IMR-90 (cell line): ENCODE measurements around the gene POLR3G.

Experiments used
- CEBPB ChIP-seq: IDR thresholded peaks from 2 replicates; pipeline ENCODE4 v1.6.1; 2012; ENCODE audit warnings: low read depth, low read length, improper control_type of control experiment
- CHD1 ChIP-seq: IDR thresholded peaks from 2 replicates; pipeline ENCODE4 v1.6.1; 2012; ENCODE audit warnings: low read depth, low read length, improper control_type of control experiment
- CTCF ChIP-seq: conservative IDR thresholded peaks from 2 replicates; pipeline ENCODE4 v1.5.1; 2012; ENCODE audit warnings: mild to moderate bottlenecking, low read depth, low read length, improper control_type of control experiment
- FOS ChIP-seq: fragments of 150-350 bp; IDR thresholded peaks from 2 replicates; pipeline ENCODE4 v1.6.1; 2016; ENCODE audit warnings: low read depth, low read length
- MAFK ChIP-seq: IDR thresholded peaks from 2 replicates; pipeline ENCODE4 v1.6.1; 2012; ENCODE audit warnings: low read depth, low read length, improper control_type of control experiment
- MXI1 ChIP-seq: IDR thresholded peaks from 2 replicates; pipeline ENCODE4 v1.6.1; 2012; ENCODE audit warnings: low read depth, mild to moderate bottlenecking, low read length, moderate library complexity, borderline replicate concordance
- POLR2A ChIP-seq: IDR thresholded peaks from 2 replicates; pipeline ENCODE4 v1.6.1; 2012; ENCODE audit warnings: mild to moderate bottlenecking, low read depth, low read length
- RAD21 ChIP-seq: IDR thresholded peaks from 2 replicates; pipeline ENCODE4 v1.6.1; 2012; ENCODE audit warnings: low read length, improper control_type of control experiment
- RCOR1 ChIP-seq: IDR thresholded peaks from 2 replicates; pipeline ENCODE4 v1.6.1; 2012; ENCODE audit warnings: mild to moderate bottlenecking, low read length, improper control_type of control experiment; ENCODE audit not compliant: insufficient replicate concordance
- RFX5 ChIP-seq: IDR thresholded peaks from 2 replicates; pipeline ENCODE4 v1.8.0; 2012; ENCODE audit warnings: low read depth, mild to moderate bottlenecking, low read length, moderate library complexity
- SMC3 ChIP-seq: fragments of 150-350 bp; IDR thresholded peaks from 2 replicates; pipeline ENCODE4 v1.6.1; 2016; ENCODE audit warnings: low read depth, mild to moderate bottlenecking, antibody characterized with exemption, low read length, moderate library complexity
- USF2 ChIP-seq: fragments of 150-350 bp; IDR thresholded peaks from 2 replicates; pipeline ENCODE4 v1.6.1; 2017; ENCODE audit warnings: mild to moderate bottlenecking, antibody characterized with exemption, low read length, low read depth

DNA sequence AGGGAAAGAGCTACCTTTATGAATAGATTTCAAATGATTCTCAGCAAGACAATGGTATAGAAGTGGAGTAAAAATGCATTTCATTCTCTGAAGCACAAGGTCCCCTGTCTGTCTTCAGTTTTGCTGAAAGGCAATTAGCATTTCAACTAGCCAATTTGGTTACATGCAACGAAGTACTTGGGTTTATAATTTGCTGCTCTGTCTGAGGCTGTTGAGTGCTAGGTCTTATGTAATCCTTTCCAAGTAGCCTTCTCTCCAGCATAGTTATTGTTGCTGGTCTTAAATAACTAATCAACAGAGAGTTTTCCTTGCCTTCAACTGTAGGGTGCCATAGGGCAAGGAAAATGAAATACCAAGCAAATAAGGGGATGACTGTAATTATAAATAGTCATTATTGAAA, 88.4 kb downstream of the POLR3G start:
- TF ChIP-seq RFX5 (no peak), CTCF (no peak), POLR2A (no peak), MXI1 (no peak), FOS (no peak), RAD21 (no peak), USF2 (no peak), RCOR1 (no peak), MAFK (no peak), CEBPB (no peak), SMC3 (no peak), CHD1 (no peak)
